ENCODE results near the gene GRM7.

DNA sequence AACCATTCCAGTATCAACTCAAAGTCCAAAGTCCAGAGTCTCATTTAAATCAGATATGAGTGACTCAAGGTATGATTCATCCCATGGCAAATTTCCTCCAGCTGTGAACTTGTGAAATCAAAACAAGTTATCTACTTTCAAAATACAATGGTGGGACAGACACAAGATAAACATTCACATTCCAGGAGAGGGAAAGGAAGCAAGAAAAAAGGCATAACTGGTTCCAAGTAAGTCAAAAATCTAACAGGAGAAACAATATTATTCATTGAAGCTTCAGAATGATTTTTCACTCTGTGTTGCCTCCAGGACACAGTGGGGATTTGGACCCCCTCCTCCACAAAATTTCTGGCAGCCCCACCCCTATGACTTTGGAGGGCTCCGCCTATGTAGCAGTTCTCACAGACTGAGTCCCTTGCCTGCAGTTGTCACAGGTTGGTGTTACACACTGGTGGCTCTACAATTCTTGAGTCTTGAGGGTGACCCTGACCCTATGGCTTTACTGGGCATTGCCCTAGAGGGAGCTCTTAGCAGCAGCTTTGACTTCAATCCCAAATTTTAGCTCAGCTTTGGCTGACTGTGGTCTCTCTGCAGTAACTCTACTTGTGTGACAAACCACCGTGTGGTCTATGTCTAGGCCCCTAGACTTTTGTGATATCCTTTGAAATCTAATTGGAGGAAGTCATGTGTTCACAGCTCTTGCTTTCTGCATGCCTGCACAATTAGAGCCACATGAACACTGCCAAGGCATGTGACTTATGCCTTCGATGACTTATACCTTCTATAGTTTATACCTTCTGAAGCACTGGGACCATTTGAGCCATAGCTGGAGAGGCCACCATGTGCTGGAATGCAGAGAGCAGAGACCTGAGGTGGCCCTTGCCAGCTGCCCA, 644.2 kb downstream of the GRM7 start:
- TF ChIP-seq, protein P1, sequence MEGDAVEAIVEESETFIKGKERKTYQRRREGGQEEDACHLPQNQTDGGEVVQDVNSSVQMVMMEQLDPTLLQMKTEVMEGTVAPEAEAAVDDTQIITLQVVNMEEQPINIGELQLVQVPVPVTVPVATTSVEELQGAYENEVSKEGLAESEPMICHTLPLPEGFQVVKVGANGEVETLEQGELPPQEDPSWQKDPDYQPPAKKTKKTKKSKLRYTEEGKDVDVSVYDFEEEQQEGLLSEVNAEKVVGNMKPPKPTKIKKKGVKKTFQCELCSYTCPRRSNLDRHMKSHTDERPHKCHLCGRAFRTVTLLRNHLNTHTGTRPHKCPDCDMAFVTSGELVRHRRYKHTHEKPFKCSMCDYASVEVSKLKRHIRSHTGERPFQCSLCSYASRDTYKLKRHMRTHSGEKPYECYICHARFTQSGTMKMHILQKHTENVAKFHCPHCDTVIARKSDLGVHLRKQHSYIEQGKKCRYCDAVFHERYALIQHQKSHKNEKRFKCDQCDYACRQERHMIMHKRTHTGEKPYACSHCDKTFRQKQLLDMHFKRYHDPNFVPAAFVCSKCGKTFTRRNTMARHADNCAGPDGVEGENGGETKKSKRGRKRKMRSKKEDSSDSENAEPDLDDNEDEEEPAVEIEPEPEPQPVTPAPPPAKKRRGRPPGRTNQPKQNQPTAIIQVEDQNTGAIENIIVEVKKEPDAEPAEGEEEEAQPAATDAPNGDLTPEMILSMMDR (conservative IDR thresholded peaks at IDR 0.05; ENCODE audit: low read depth, low read length): no peak
- TF ChIP-seq EZH2 (IDR thresholded peaks at IDR 0.05; ENCODE audit: borderline replicate concordance, low read depth, low read length, poor library complexity, severe bottlenecking): no peak

Measured in A673 (cell line).